ENCODE results near the gene PPP2R2B.
A peak's percentile ranks its signal among the peaks of the same experiment; 100 is the strongest.

PPP2R2B gene

DNA sequence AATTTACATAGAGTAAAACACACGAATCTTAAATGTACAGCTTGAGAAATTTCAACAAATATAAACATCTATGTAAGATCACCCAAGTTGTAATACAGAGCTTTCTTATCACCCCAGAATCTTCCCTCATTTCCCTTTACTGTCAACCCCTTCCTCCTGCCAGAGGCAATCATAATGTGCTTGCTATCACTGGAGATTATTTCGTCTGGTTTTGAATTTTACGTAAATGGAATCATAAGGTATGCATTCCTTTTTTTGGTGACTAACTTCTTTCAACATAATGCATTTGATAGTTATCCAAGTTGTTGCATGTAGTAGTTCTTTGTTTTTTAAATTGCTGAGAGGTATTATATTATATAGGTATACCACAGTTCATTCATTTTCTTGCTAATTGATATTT is 325.1 kb downstream of the PPP2R2B start:
- no peak overlapping the region for H3K27ac ChIP-seq
- TF ChIP-seq, protein P1, sequence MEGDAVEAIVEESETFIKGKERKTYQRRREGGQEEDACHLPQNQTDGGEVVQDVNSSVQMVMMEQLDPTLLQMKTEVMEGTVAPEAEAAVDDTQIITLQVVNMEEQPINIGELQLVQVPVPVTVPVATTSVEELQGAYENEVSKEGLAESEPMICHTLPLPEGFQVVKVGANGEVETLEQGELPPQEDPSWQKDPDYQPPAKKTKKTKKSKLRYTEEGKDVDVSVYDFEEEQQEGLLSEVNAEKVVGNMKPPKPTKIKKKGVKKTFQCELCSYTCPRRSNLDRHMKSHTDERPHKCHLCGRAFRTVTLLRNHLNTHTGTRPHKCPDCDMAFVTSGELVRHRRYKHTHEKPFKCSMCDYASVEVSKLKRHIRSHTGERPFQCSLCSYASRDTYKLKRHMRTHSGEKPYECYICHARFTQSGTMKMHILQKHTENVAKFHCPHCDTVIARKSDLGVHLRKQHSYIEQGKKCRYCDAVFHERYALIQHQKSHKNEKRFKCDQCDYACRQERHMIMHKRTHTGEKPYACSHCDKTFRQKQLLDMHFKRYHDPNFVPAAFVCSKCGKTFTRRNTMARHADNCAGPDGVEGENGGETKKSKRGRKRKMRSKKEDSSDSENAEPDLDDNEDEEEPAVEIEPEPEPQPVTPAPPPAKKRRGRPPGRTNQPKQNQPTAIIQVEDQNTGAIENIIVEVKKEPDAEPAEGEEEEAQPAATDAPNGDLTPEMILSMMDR (conservative IDR thresholded peaks at IDR 0.05) = no peak

- TF ChIP-seq, protein P1 (conservative IDR thresholded peaks at IDR 0.05) = no peak
- H3K27ac ChIP-seq = no peak overlapping the region
Observed at GRCh38 chr5:146549615-146550014, 328.9 kb downstream of the PPP2R2B start.

GRCh38 chr5:146548781-146549449 is 329.6 kb downstream of the PPP2R2B start:
- TF ChIP-seq, protein P1 (conservative IDR thresholded peaks at IDR 0.05) = no peak
- no peak overlapping the region for H3K27ac ChIP-seq

- TF ChIP-seq, protein P1 (conservative IDR thresholded peaks at IDR 0.05) = no peak
- no peak overlapping the region for H3K27ac ChIP-seq
Observed at GRCh38 chr5:146544232-146544631, 334.3 kb downstream of the PPP2R2B start.

- TF ChIP-seq, protein P1 (conservative IDR thresholded peaks at IDR 0.05) = peak; percentile 85
Observed at GRCh38 chr5:146541958-146542849, 336.4 kb downstream of the PPP2R2B start.

GRCh38 chr5:146540414-146540813 is 338.1 kb downstream of the PPP2R2B start:
- TF ChIP-seq, protein P1 (conservative IDR thresholded peaks at IDR 0.05) = no peak
- H3K27ac ChIP-seq = no peak overlapping the region

More at GRCh38 chr5:146541958-146542849, 336.4 kb downstream of the PPP2R2B start:
- H3K27ac ChIP-seq = no peak overlapping the region

DNA sequence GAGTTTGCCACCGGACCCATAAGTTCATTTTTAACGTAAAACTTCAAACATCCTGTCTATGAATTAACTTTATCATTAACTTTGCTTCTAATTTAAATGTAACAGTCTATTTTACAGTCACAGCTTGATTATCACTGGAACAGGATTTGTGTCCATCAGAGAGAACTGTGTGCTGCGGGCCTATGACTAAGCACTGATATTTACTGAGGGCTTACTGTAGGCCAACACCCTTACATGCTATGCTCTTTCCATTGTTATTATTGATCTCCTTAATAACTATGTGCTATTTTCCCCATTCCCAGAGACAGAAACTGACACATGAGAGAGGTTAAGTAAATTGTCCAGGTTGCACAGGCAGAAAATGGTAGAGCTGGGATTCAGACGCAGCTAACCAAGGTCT is 338.6 kb downstream of the PPP2R2B start:
- TF ChIP-seq, protein P1 (conservative IDR thresholded peaks at IDR 0.05) = no peak
- H3K27ac ChIP-seq = no peak overlapping the region

All from VCaP (cell line).